Measurements from ENCODE around the gene ADD3.

DNA sequence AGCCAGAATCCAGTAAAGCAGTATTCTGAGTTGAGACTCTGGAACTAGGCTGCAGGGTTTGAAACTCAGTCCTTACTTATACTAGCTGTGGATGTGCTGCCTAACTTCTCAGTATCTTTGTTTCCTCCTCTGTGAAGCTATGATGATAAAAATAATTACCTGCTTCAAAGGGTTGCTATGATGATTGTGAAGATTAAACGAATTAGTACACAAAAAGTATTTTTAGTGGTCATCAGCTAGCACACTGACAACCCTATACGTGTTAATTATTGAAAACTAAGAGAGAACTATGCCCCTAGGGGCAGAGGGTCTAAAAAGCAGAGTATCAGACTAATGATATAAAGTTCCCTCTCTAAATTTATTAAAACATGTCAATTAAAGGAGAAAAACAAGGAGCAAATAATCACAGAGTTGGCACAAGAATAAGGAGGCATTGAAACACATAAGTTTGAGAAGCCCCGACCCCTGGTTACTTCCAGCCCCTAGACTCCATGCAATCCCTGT is 34.4 kb upstream of the ADD3 start:
- TF ChIP-seq, protein P1, sequence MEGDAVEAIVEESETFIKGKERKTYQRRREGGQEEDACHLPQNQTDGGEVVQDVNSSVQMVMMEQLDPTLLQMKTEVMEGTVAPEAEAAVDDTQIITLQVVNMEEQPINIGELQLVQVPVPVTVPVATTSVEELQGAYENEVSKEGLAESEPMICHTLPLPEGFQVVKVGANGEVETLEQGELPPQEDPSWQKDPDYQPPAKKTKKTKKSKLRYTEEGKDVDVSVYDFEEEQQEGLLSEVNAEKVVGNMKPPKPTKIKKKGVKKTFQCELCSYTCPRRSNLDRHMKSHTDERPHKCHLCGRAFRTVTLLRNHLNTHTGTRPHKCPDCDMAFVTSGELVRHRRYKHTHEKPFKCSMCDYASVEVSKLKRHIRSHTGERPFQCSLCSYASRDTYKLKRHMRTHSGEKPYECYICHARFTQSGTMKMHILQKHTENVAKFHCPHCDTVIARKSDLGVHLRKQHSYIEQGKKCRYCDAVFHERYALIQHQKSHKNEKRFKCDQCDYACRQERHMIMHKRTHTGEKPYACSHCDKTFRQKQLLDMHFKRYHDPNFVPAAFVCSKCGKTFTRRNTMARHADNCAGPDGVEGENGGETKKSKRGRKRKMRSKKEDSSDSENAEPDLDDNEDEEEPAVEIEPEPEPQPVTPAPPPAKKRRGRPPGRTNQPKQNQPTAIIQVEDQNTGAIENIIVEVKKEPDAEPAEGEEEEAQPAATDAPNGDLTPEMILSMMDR (IDR thresholded peaks at IDR 0.05; ENCODE audit: borderline replicate concordance, extremely low read depth, low read length, poor library complexity, severe bottlenecking): no peak
- TF ChIP-seq EZH2 (IDR thresholded peaks at IDR 0.05; ENCODE audit: borderline replicate concordance, low read depth, low read length, severe bottlenecking): no peak

All from DND-41 (cell line).